Thyroid gland (tissue), 4 donors: ENCODE measurements around the gene PAX5. TPM values are rescaled to one million over a fixed set of nuclear protein-coding genes. Genes with fewer than 3 reads are reported as not detected.

ENCODE experiments used
- DNase-seq, 2 donors: peaks; one replicate each; pipeline ENCODE4 v3.0.0-alpha.2; 2019
- H3K27ac ChIP-seq, 3 donors: fragments of 200-600 bp; sonication (generic); 1 replicate in 2 of 3; 2 replicates in 1 of 3; pipeline ENCODE4 v1.5.1; 2016 to 2019; ENCODE audit warnings: mild to moderate bottlenecking in 1 of 3, moderate library complexity in 1 of 3
- H3K27me3 ChIP-seq: fragments of 200-600 bp; sonication (generic); one replicate; pipeline ENCODE4 v1.5.1; 2019
- H3K36me3 ChIP-seq, 2 donors: fragments of 200-600 bp; sonication (generic); one replicate each; pipeline ENCODE4 v1.5.1; 2016 to 2019
- H3K4me1 ChIP-seq, 2 donors: fragments of 200-600 bp; sonication (generic); one replicate each; pipeline ENCODE4 v1.5.1; 2017 to 2019
- H3K4me3 ChIP-seq, 3 donors: fragments of 200-600 bp; sonication (generic); replicated peaks in 1 of 3; 1 replicate in 2 of 3; 2 replicates in 1 of 3; pipeline ENCODE4 v1.5.1; 2016; ENCODE audit warnings: mild to moderate bottlenecking in 1 of 3
- H3K9me3 ChIP-seq: fragments of 200-600 bp; sonication (generic); one replicate; pipeline ENCODE4 v1.5.1; 2017
- POLR2A ChIP-seq, 2 donors: fragments of 450-650 bp; IDR thresholded peaks; one replicate each; pipeline ENCODE4 v1.6.1; 2017; ENCODE audit warnings: antibody characterized with exemption in 2 of 2, mild to moderate bottlenecking in 2 of 2, moderate library complexity in 1 of 2
- WGBS, 2 donors: methylation state at CpG; one replicate each; pipeline ENCODE4 v1.1.5; 2017; 5-methylcytosine and 5-hydroxymethylcytosine counted together
- intact Hi-C: fragments of 100-400 bp; cut with DNase I; formaldehyde crosslinking; loops from one replicate; pipeline ENCODE4 v1.15.1; 2023
- total RNA-seq, 4 donors: library from RNA; depleted of rRNA; stranded (reverse); fragments of >200 nt; gene quantifications; one replicate each; pipeline ENCODE4 v1.2.3, GENCODE V29; 2016
- TF ChIP-seq, protein P1 (sequence below), 6 experiments: fragments of 200-600 bp in 3 of 6; fragments of 450-650 bp in 3 of 6; sonication (generic) in 3 of 6; IDR thresholded peaks; one replicate each; pipeline ENCODE4 v1.5.1; 2016 to 2019; ENCODE audit warnings: antibody characterized with exemption in 6 of 6, mild to moderate bottlenecking in 2 of 6, inconsistent platforms in 1 of 6, moderate library complexity in 1 of 6

The PAX5 gene
- total RNA-seq, 4 donors from 2014 or later = 0.68 TPM; not detected in 3

DNA sequence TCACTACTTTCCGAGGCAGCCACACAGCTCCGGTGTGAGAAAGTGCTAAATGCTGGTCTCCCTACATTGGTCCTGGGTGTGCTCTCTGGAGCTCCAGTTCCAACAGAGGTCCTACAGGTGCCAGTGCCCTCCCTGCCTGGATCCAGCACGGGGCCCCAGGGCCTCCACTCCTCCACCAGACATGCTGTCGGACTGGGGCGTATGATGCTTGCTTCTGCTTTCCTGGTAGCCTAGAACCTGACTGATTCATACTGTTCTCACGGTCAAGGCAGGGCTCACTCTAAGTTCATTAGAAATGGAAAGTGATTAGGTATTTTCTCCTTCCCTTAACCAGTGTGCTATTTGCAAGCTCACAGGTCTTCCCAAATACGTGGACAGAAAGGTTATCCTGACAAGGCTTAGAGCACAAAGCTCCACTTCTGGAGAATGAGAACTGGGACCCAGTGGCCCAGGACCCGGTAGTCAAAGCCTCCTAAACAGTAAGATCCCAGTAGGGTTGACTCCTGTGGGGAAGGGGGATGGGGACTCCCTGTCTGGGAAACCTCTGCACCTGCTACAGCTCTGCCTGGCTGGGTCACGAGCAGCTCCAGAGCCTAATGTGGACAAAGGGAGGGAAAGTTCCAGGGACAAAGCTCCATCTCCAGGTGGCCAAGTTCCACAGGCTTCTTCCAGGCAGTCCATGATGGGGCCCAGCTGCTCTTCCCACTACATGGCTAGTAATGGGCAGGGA lies 98.1 kb downstream of the PAX5 start:
- H3K27ac ChIP-seq = no peak overlapping the region
- no peak overlapping the region for H3K4me3 ChIP-seq
- H3K4me1 ChIP-seq = no peaks in the 10 kb centered on the region
- no peaks in the 10 kb centered on the region for H3K36me3 ChIP-seq
- H3K27me3 ChIP-seq = no peaks in the 10 kb centered on the region
- 80 to 82% methylated on average over 9 of the region's 9 CpGs for WGBS, 2 donors
- DNase-seq = no peak
- no peaks in the 10 kb centered on the region for H3K9me3 ChIP-seq
- no peak for TF ChIP-seq POLR2A (IDR thresholded peaks at IDR 0.05)
- TF ChIP-seq, protein P1, sequence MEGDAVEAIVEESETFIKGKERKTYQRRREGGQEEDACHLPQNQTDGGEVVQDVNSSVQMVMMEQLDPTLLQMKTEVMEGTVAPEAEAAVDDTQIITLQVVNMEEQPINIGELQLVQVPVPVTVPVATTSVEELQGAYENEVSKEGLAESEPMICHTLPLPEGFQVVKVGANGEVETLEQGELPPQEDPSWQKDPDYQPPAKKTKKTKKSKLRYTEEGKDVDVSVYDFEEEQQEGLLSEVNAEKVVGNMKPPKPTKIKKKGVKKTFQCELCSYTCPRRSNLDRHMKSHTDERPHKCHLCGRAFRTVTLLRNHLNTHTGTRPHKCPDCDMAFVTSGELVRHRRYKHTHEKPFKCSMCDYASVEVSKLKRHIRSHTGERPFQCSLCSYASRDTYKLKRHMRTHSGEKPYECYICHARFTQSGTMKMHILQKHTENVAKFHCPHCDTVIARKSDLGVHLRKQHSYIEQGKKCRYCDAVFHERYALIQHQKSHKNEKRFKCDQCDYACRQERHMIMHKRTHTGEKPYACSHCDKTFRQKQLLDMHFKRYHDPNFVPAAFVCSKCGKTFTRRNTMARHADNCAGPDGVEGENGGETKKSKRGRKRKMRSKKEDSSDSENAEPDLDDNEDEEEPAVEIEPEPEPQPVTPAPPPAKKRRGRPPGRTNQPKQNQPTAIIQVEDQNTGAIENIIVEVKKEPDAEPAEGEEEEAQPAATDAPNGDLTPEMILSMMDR (IDR thresholded peaks at IDR 0.05) = no peak
- intact Hi-C loops = no loop called here

DNA sequence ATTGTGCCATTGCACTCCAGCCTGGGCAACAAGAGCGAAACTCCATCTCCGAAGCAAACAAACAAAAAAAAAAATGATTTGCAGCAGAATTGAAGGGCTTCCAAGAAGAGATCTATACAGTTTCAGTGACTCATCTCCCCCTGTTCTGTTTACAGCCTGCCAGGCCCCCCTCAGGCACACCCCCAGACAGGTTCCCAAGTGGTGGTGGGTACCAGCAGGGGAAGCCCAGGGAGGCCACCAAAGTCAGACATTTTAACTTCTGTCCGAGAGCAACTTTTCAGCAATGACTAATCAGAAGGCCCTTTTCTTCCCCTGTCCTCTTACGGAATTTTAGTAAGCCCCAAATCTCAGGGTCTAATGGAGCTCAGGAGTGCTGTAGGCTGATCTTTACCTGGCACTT lies 98.7 kb downstream of the PAX5 start:
- Histone ChIP-seq H3K4me3 (no peak overlapping the region), H3K9me3 (no peaks in the 10 kb centered on the region), H3K27me3 (no peaks in the 10 kb centered on the region), H3K27ac (no peak overlapping the region), H3K4me1 (no peaks in the 10 kb centered on the region), H3K36me3 (no peaks in the 10 kb centered on the region)
- DNase-seq = no peak
- TF ChIP-seq, protein P1 (IDR thresholded peaks at IDR 0.05) = no peak
- no peak for TF ChIP-seq POLR2A (IDR thresholded peaks at IDR 0.05)
- intact Hi-C loops = no loop called here
- 88 to 91% methylated on average over 4 of the region's 4 CpGs for WGBS, 2 donors

DNA sequence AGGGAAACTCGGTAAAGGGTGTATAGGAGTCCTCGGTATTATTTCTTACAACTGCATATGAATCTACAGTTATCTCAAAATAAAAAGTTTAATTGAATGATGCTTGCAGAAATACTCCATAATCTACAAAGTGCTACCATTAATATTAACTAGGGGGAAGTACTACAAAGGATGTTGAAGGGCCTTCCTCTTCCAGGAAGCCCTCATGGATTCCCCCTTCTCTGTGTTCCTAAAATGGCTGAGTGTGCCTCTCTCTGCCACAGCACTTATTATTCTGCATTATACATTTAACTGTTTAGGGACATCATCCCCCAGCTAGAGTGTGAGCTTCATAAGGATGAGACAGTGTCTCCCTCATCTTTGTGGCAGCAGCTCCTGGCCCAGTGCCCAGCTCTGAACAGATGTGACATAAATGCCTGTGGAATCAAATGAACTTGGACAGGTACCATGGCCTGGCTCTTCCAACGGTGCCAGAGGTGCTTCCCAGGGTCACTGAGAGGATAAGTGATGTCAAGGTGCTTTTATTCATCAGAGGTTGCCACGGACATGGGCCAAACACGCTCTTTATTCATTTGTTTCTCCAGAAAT lies 99.5 kb downstream of the PAX5 start:
- TF ChIP-seq POLR2A (IDR thresholded peaks at IDR 0.05) = no peak
- TF ChIP-seq, protein P1 (IDR thresholded peaks at IDR 0.05) = no peak
- DNase-seq = no peak
- H3K27me3 ChIP-seq = no peaks in the 10 kb centered on the region
- intact Hi-C loops = no loop called here
- H3K4me1 ChIP-seq = no peaks in the 10 kb centered on the region
- H3K4me3 ChIP-seq = no peak overlapping the region
- H3K9me3 ChIP-seq = no peaks in the 10 kb centered on the region
- no peak overlapping the region for H3K27ac ChIP-seq
- 73 to 86% methylated on average over 5 of the region's 5 CpGs for WGBS, 2 donors
- no peaks in the 10 kb centered on the region for H3K36me3 ChIP-seq

DNA sequence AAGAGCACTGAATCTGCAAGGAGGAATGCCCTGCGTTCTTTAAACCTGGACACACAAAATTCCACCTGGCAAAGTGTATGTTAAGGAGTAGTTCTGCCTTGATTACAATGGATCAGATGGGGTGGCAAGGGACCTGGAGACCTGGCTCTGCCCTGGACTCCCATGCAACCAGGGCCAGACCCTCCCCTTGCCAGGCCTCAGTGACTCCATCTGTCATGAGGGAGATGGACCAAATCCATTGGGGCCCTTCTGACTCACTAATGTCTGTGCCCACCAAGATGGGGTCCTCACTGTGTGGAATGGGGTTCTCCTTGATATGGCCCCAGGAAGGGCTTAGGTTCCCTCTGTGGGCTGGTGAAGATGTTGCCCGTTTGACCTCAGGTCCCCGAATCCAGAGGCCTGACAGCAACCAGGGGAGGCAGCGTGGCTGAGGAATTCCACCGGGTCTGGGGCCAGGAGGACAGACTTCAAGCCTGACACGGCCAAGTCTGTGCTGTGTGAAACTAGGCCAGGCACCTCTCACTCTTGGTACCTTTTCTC lies 100.3 kb downstream of the PAX5 start:
- no peak for DNase-seq
- no peak overlapping the region for H3K4me3 ChIP-seq
- H3K36me3 ChIP-seq = no peaks in the 10 kb centered on the region
- H3K27ac ChIP-seq = no peak overlapping the region
- no peaks in the 10 kb centered on the region for H3K9me3 ChIP-seq
- H3K4me1 ChIP-seq = no peaks in the 10 kb centered on the region
- no peaks in the 10 kb centered on the region for H3K27me3 ChIP-seq
- WGBS, 2 donors = 73 to 74% methylated on average over 2 to 6 of the region's 6 CpGs
- TF ChIP-seq, protein P1 (IDR thresholded peaks at IDR 0.05) = no peak
- no peak for TF ChIP-seq POLR2A (IDR thresholded peaks at IDR 0.05)
- intact Hi-C loops = no loop called here

DNA sequence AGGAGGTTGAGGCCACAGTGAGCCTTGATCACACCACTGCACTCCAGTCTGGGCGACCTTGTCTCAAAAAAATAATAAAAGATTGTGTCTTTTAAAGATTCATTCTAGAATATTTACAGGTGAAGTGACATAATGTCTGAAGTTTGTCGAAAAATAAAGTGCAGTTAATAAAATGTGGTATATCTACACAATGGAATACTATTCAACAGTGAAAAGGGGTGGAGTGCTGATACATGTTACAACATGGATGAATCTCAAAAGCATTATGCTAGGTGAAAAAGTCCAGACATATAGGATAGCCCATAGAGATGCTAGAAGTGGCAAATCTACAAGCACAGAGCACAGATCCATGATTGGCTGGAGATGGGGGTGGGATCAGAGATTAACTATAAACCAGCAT lies 101.9 kb downstream of the PAX5 start:
- no peak for DNase-seq
- Histone ChIP-seq H3K27me3 (no peaks in the 10 kb centered on the region), H3K9me3 (no peaks in the 10 kb centered on the region), H3K4me1 (no peaks in the 10 kb centered on the region), H3K36me3 (no peaks in the 10 kb centered on the region), H3K27ac (no peak overlapping the region), H3K4me3 (no peak overlapping the region)
- intact Hi-C loops = no loop called here
- no peak for TF ChIP-seq POLR2A (IDR thresholded peaks at IDR 0.05)
- TF ChIP-seq, protein P1 (IDR thresholded peaks at IDR 0.05) = no peak
- 47 to 50% methylated on average over 2 of the region's 2 CpGs for WGBS, 2 donors
